K562 treated with DMSO at 1 percent for 4 hours (cell line): Measurements from ENCODE around the gene SOWAHA. TPM values are rescaled to one million over a fixed set of nuclear protein-coding genes. Genes with fewer than 3 reads are reported as not detected.

Experiments used
- total RNA-seq: library from RNA; unstranded; fragments of 300-600 nt; gene quantifications from 2 replicates; pipeline ENCODE4 v1.2.3, GENCODE V29; 2022; ENCODE audit not compliant: insufficient read depth

Gene SOWAHA
- total RNA-seq: 0.47 TPM in 1 of 2 replicates, not detected in the other

DNA sequence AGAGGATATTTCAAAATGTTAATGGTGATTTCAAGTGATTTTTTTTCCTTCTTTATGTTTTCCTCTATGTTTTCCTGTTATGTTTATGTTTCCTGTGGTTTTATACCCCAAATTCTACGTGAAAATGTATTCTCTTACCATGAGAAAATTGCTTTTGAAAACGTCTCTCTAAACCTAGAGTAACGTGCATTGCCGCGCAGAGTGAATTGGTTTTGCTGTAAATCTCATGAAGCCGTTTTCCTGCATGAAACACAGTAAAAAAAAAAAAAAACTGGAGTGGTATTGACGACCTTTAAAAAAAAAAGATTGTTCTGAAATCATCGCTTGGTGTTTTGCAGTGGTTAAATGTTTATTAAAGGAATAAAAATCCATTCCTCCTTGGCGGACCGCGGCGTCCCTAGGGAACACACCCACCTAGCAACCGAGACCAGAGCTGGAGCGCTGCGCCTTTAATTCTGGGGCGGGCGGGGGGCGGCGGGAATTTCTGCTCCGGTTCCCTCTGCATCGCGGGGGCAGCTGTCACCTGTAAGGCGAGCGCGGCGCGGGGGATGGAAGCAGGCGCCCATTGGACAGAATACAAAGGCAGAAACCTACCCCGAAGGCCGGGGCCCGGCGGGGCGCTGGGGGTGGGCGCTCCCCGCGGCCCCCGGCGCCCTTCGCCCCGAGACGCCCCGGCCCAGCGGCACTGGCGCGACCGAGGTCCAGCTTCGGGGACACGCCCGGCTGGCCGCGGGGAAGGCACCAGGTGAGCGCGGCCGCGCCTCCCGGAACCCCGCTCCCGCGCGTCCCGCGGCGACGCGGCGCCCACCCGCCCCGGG lies at the start of gene SOWAHA:
Gene SOWAHA, plus strand, starts transcription at position 522 of the 818 bp plus-strand sequence. CDS start 320 bp downstream, outside the sequence.

DNA sequence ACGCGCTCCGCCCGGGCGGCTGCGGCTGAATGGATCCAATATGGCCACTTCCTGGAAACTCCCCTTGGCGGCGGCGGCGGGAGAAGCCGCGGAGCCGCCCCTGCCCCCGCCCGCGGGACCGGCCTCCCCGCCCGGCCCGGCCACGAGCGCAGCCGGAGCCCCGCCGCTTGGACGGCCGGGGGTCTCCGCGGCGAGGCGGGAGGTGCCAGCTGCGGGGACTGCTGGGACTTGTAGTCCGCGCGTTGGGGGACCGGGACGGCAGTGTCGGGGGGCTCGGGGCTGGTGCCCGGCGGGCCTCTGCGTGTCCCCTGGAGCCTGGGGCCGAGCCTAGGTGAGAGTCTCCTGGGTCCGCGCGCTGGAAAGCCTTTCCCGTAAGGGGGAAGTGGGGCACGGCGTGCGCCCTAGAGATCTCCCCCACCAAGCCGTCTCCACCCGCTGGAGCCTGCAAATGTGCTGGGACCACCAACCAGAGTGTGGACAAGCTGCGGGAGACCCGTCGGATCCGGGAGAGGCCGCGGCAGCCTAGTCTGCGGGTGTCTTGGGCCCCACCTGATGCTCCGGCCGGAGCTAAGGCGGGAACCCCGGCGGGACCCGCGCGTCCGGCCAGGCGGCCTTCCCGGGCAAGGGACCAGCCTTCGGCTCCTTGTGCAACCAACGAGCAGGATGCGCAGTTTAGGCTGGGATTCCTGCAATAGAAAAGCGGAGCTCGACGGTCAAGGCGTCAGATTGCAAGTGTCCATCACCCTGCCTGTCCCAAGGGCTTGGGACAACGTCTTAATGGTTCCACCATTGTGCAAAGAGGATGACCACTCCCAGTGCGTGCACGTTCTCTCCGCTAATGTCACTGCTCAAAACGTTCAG lies 35.7 kb upstream of the SOWAHA start, which contains the start of gene SEPTIN8:
Gene SEPTIN8, minus strand, starts transcription at position 31 of the 861 bp plus-strand sequence. CDS start 102 bp downstream, outside the sequence.

DNA sequence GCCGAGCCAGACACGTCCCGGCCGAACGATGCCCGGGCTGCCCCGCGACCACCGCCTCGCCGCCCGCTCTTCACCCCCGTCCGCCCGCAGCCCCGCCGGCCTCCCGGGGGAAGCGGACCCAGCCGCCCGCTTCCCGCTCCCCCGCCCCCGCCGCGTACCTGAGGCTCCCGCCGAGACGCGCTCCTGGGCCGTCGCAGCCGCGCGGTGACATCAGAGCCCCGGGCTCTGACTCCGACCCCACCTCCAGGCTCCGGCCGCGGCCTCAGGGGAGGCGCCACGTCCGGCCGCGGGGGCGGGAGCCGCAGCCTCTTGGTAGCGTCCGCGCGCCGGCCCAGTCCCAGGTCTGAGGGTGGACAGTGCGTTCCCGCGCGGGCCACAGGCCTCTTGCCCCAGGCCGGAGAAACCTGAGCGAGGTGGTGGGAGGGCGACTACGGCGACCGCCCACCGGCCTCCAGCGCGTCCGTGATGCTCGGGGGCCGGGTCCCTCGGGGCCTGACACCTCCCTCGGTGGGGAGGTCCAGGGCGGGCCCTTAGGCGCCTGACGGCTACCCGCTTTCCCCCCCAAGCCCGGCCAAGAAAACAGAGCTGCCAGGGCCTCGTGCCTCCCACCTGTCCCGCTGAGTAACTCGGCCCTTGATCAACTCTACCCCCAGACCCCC lies 17.5 kb downstream of the SOWAHA start, which contains the start of gene SHROOM1:
Gene SHROOM1, minus strand, starts transcription at position 212 of the 659 bp plus-strand sequence. CDS start 4,507 bp downstream, outside the sequence.

Other genes with a start within 250 kb of the SOWAHA start
- not detected in 2 replicates for gene IL13, start 155.1 kb upstream of the SOWAHA start, total RNA-seq
- not detected in 2 replicates for gene IL4, start 139.3 kb upstream of the SOWAHA start, total RNA-seq
- gene KIF3A, start 75.8 kb upstream of the SOWAHA start, total RNA-seq: 1.7 and 3.5 TPM in 2 replicates
- 14.3 and 19.8 TPM in 2 replicates for gene CCNI2, start 65.9 kb upstream of the SOWAHA start, total RNA-seq
- 90.9 and 125 TPM in 2 replicates for gene SEPTIN8, start 36.1 kb upstream of the SOWAHA start, total RNA-seq
- 17.4 and 22.0 TPM in 2 replicates for gene SHROOM1, start 17.3 kb downstream of the SOWAHA start, total RNA-seq
- gene GDF9, start 53.2 kb downstream of the SOWAHA start, total RNA-seq: not detected in 2 replicates
- 151 and 229 TPM in 2 replicates for gene UQCRQ, start 53.3 kb downstream of the SOWAHA start, total RNA-seq
- gene LEAP2, start 60.4 kb downstream of the SOWAHA start, total RNA-seq: 4.2 and 4.8 TPM in 2 replicates
- gene AFF4, start 150.3 kb downstream of the SOWAHA start, total RNA-seq: 13.1 and 21.4 TPM in 2 replicates
- gene ZCCHC10, start 213.2 kb downstream of the SOWAHA start, total RNA-seq: 32.7 and 41.0 TPM in 2 replicates
- 69.6 and 81.4 TPM in 2 replicates for gene HSPA4, start 238.7 kb downstream of the SOWAHA start, total RNA-seq